NCI-H146 treated with DMSO at 0.1 percent for 48 hours (cell line): Measurements from ENCODE around the gene GRIN3A.
"Not testable (repeated sequence)": the region's sequence is repeated elsewhere in the genome, so short reads cannot be mapped to it uniquely, and the experiment has no call there.

Experiments used
- DNase-seq: peaks from one replicate; lab custom pipeline; 2025; ENCODE audit not compliant: unreplicated experiment; lab: John Stamatoyannopoulos, UW

GRIN3A gene

DNA sequence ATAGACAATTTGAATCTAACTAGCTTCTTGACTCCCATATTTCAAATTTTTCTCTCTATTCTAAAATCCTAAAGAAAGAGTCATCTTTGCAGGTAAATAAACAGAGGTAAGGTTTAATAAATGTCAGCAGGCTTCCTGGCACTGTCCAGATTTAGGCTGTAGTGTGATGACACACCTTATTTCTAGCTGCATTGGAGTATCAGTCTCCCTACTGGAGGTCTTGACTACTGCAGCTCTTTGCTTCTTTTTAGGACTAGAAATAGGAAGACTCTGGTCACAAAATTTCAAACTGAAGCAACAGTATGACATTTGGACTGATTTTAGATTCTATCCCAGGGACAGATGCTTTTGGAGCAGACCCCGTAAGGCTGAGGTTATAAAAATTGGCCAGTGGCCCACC, 103.0 kb downstream of the GRIN3A start:
- DNase-seq, result no peak

DNA sequence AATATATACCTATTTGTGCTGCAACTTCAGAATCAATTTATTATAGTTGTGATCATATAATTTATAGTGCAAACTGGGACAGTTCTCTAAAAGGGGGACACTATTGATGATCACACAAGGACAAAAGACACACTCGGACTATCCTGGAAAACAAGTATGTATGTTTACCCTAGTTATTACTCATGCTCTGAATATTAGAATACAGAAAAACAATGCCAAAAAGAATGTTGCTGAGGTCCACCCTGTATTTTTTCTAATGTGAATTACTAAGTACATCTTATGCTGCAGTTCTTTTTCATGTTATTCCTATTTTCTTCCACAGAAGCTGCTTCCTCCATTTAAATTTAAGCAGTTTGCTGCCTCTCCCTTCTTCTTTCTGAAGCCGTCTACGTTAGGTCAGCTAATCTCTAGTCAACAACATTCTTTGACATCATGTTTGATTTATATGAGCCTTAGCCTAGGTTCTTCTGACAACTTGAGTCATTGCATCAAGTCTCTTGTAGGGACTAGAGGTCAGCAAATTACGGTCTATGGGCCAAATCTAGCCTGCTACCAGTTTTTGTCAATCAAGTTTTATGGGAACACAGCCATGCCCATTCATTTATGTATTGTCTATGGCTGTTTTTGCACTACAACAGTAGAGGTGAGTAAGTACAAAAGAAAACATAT, 103.6 kb downstream of the GRIN3A start:
- no peak for DNase-seq

DNA sequence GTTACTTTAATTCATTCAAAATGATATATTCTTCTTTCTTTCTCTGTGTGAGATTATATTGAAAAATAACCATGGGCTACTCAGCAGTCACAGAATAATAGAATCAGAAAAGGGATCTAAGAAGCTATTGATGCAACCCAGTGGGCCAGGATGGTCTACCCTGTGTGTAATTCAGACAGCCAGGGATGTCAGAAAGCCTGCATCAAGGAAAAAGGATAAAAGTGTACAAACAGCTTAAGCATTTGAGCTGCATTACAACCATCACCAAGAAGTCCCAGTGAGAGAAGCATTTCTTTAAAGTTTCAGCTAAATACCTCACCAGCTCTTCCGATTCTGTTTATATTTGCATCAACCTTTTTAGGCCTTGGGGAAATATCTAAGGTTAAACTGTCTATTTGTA, 105.8 kb downstream of the GRIN3A start:
- DNase-seq, result no peak

DNA sequence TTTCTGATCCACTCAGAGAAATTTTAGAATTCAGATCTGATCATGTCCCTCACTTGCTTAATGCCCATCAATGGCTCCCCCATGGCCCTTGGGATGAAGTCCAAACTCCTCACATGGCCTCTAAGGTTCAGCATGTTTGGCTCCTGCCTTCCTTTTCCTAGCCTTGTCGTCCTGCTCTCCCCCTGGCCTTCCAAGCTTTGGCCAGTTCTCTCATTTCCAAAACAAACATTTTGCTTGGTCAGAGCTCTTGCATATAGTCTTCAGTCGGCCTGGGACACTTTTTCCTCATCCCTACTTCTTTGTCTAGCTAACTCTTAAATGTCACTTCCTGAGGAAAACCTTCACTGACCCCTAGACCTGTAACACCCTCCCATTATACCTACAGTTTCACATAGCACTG, 106.6 kb downstream of the GRIN3A start:
- no peak for DNase-seq

DNA sequence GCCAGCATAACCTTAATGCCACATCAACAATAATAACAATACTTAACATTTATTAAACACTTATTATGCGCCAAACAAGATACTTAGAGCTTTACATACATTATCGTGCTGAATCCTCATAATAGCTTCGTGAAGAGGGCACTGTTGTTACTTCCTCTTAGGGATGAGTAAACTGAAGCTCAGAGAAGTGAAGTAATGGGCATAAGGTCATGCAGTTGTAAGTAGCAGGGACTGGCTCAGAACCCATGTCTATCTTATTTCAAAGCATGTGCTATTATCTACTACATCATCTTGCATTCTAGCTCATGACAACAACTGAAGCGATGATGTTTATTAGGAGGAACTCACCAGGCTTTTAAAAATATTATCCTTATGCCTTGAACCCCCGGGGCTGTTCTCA, 108.8 kb downstream of the GRIN3A start:
- DNase-seq, result no peak

DNA sequence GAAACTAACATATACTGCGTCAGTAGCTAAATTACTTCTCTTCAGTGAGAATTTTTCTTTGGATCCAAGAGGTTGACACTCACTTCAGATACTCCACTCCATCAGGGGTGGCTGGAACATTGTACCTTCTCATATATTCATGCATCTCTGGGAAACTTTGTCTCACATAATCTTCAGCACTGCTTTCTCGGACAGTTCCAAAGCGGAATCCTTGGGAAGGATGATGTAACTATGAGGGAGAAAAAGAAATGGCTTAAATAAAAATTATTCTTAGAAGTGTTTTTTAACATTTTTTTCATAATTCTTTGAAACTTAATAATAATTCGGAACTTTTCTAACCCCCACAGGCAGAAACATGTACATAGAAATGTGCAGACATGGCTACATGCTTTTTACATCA, 110.3 kb downstream of the GRIN3A start:
- no peak for DNase-seq

DNA sequence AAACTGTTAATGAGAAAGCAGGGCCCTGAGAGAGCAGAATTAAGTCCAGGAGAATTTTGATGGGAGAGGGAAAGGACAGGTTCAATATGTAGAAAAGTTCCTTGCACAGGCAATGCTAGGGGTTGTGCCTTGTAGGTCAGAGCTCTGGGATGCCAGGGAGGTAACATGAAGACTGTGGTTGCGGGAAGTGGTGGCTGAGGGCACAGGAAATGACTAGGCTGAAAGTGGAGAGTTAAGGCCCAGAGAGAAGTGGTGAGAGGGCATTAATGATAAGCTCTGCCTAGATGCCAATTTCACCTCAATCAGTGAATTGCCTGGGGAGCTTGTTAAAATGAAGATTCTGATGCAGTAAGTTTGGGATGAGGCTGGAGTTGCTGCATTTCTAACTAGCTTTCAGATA, 112.2 kb downstream of the GRIN3A start:
- DNase-seq, result no peak

DNA sequence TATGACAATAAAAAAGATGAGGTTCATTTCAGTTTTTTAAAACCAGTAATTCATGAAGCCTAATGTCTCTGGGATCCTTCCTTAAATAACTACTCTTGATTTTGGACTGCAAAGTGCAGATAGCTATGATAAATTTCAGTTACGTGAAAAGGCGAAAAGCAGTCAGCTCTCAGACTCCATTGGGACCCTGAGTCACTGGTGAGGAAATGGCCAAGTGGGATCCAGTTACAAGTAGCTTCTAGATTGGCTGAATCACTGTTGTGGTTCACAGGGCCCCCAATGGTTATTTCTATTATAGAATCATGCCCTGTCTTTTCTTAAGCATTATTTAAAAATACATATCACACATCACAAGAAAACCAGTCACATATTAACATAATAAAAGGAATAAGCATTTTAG, 112.6 kb downstream of the GRIN3A start:
- no peak for DNase-seq

DNA sequence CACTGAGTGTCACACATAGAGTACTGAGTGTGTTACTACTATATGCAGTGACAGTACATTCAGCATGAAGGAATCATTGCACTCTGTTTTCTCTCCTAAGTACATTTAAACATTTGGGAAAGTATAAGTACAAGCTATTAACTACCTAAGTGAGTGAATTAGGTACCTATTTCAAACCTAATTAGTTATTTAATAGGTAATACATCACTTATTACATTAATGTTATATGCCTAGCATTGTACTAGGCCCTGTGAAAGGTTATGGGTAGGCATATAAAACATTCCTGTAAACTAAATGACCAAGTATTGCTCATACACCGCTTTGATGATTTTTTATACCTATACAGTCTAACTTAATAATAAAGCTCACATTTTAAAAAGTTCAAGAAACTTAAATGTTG, 118.0 kb downstream of the GRIN3A start:
- no peak for DNase-seq

DNA sequence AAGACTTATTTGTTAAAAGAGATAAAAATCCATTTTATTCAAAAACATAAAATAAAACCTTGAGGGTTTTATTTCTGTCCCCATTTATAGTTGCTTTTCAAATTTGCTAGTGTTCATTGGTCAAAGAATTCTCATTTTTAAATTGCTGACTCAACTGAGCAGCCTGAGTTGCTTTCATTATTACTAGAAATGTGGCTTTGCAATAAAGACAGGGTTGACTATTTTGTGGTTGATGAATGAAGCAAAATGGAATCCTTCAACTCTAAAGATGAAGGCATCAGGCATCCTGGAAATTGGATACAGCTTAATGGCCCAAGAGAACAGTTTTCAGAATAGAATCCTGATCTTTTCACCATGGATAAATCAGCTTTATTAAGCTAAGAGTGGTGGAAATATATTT, 119.7 kb downstream of the GRIN3A start:
- no peak for DNase-seq

DNA sequence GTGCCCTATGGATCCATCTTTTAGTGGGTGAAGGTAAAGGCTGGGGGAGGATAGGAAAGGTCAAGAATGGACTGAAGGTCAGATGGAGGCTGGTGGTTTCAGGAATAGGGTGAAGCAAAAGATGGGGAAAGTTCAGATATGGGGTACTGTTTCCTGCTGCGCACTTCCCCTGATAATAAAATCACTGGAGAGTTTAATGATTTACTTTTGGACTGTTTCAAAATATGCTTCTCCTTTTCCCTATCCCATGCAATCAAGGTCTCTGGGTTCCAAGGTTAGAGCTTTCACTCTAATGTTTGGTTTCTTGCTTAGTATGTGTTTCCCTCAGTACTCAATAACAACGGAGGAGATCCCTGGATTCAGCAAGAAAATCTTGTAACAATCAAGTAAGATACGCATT, 132.9 kb downstream of the GRIN3A start:
- no peak for DNase-seq

DNA sequence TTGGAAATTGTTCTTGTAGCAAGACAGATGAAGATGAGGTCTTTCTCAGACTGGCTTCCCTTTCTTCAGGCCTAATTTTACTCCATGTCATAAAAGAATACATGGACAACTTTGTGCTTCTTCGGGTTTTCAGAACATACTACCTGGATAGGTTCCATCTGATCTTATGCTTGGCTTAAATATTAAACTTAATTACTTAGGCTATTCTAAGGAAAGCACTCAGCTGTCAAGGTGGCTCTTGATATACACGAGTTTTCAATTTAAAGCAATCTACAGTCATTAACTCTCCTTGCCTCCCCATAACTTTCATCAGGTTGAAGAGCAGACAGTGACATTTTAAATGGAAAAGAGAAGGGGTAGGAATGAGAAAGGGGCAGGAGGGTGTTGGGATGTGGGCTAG, 134.2 kb downstream of the GRIN3A start:
- DNase-seq, result no peak

DNA sequence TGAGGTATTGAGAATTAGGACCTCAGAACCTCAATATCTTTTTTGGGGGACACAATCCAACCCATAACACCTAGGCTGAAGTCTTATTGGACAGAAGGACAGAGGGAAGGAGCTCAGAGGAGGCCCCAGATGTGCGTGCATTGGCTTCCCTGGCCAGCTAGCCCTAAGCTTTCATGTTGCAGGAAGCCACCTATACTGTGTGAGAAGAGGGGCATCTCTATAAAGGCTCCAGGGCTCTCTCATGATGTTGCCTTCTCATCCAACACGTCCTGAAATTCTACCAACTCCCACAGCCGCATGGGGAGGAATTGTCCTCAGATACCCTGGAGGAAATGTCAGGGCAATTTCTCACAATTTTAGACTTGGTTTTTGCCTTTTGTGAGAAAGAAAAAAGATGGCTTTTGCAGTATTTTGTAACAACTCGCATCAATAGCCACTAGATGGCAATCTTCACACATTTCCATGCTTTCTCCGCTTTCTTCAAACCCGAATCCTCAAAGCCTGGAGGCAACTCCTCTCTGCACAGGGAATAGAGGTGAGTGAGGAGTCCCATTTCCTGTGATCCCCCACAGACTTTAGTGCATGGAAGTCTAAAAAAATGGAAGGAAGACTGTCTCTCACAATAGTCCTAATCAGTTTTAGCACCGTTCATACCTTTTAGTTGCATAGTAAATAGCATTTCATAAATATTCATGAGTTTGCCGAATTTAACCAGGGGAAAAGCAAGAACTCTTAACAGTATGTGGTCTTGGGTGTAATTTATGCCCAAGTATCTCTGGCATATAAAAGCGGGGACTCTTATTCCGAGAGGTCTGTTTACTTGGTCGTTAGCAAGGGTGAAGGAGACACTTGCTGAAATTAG, 136.3 kb downstream of the GRIN3A start:
- peak; percentile 39 for DNase-seq

DNA sequence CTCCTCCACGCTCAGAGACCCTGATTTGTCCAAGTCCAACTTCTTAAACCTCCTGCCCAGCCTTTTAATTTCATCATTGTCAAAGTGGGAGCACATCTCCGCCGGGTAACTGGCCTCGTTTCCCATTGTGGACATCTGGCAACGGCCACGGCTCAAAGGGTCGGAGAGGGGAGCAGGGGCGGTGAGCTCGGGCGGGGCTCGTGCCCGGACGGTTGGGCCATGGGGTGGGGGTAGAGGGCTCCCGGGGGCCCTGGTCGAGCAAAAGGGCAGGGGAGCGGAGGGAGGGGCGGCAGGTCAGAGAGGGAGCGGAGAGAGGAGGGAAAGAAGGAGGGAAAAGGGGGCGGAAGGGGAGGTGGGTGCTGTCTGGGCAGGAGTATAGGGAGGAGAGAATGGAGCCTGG, 143.7 kb downstream of the GRIN3A start, which contains the start of gene PPP3R2:
Gene PPP3R2 (minus strand): TSS at position 174 of the 400 bp plus-strand sequence. CDS start 48 bp downstream, at position 126.
- no peak for DNase-seq

DNA sequence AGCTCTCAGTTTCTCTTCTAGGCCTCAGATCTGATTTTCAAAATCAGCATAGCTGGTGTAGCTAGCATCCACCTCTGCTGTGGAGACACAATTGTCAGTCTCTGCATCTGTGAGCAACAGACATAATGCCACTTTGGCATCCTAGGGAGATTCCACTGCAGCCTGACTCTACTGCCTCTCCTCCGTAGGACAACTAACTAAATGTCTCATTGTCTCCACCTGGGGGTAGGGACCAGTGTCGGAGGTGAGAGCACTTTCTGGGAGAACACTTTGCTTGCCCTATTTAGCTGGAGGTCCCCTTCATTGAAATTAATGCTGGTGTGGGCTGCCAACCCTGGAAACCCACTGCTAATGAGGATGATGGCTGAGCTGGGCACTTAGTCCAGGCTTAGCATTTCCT, 145.1 kb downstream of the GRIN3A start:
- no peak for DNase-seq

DNA sequence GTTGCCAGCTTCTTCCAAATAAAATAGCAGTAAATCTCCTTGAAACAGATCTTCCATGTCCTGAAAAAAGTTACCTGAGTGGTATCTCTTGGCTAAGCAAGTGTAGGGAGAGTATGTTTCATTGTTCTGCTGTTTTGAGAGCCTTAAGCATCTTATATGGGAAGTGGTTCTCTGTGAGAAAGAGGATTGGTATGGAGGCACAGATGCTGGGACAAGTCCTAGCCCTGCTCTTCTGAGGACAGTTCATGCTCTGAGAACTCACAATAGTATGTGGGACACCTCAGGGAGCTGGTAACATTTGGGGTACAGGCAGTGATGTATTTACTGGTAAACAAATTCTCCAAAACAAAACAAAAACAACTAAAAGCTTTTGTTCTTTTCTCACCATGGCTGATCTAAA, 145.7 kb downstream of the GRIN3A start:
- no peak for DNase-seq

DNA sequence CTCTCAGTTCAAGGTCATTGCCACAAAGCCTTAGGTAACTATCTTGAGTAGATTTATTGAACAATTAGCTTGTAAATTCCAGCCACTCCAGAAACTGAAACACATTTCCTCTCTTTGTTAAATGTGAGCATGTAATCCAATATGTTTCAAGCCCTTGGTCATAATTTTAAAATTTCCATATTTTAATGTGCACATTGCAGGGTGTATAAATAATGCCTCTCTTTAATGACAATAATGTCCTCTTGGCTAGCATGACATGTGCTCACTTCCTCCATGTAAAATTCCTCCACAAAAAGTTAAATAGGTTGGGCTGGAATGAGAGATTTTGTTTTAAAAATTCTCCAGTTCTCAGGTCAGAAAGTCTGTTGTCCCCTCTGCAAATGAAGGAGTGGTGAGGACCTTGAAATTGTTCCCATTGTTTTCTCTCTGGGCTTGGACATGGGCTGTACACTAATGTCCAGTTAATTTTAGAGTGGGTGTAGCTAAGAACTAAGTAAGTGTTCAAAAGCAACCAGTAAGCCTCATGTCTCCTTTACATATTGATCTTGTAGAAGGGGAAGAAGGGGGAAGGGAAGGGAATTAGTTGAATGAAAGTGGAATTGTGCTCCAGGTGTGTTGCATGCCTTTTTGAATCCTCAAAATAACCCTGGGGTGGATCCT, 146.5 kb downstream of the GRIN3A start:
- DNase-seq, result no peak

DNA sequence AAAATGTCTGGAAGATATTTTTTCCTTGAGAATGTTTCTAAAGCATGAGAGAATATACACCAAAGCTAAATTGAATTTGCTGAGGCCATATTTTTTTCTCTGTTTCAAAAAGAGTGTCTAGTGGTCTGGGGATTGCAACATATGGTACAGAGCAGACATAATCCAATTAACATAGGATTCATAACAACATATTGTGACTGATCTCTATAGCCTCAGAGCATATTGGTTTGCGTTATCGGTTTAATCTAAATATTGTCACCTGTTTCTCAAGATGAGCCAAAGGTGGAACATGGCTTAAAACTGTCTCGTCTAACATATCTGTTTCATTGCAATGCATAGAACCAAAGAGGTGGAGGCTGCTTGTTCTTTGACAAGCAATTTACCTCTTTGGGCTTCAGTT, 147.5 kb downstream of the GRIN3A start:
- no peak for DNase-seq

DNA sequence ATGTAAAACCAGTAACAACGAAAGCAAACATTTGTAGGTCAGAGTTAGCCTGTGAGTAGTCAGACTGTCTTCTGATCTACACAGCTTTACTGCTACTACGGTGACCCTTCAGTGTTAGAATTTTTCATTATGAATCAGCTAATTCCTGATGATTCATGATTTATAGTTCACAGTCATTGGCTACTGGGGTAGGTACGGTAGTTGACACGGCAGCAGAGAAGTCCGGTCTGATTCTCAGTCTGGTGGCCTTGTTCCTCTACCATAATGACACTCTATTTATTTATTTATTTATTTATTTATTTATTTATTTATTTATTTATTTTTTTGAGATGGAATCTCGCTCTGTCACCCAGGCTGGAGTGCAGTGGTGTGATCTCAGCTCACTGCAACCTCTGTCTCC, 148.4 kb downstream of the GRIN3A start:
- not testable (repeated sequence) for DNase-seq

DNA sequence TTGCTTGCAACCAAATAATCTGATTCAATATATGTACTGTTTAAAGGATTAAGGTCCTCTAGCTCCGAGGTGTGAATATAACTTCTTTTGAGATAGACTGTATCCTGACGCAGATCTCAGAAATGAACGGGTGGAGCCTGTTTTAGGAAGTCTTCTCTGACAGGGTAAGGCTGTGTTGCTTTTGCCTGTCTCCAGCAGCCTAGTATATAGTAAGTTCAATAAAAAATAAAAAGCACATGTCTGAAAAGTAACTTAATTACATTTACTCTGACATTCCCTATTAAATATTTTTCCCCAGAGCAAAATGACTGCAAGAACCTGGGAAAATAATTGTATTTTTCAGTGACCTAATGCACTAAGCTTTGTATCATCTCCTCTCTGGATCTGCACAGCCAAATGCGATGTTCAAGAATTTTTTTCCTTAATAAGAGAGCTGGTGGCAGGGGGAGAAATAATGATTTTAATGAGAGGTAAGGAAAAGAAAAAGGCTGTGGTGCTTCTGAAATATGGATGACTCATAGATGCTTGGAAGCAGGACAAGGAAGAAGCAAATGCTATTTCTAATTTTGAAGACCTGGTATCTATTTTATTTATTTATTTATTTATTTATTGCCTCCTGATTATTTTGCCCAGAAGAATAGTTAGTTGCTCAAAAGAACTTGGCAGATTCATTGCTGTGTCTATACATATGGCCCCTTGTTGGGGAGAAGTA, 151.0 kb downstream of the GRIN3A start:
- no peak for DNase-seq

DNA sequence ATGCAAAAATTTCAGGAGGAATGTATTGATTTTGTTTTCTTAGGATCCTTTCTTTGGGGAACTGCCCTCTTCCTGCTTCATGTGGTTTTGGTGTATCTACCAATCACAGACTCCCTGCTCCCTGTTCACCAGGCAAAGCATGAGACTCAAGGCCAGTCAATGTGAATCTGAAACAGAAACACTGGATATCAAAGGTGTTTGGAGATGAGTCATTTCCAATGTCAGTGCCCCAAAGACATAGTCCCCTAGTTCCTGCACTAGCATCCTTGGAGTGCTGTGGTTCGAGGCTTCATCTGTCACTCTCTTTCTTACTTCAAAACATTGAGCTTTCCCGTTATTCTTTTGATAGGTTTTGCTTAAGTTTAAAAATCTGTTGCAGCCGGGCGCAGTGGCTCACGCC, 151.8 kb downstream of the GRIN3A start:
- no peak for DNase-seq
